Measurements from ENCODE around the gene ZFR2.

The ZFR2 gene

DNA sequence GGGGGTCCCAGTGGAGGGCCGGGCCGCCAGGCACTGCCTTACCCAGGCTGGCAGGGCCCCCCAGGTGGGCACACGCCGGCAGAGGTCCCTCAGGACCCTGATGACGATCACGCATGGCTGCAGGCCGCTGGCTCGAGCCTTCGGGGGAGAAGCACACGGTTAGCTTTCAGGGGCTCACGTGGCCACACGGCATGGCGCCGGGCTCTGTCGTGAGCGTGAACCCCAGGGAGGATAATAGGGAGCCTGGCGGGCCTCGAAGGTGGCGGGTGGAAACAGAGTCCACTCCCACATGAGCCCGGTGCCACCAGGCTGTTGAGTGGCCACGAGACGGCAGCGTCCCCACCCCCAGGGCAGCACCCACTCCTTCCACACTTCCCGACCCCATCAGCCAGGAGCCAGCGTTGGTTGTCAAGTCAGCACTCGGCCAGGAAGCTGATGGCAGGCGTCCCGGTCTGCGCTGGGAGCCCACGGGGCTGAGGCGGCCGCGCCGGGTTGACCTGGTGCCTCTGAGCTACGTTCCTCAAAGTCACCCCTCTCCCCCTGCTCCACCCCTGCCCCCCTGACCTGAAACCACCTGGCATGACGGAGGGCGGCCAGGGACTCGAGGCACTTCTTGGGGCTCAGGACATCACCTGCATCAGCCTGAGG is 58.0 kb downstream of the ZFR2 start:
- no peak for DNase-seq

DNA sequence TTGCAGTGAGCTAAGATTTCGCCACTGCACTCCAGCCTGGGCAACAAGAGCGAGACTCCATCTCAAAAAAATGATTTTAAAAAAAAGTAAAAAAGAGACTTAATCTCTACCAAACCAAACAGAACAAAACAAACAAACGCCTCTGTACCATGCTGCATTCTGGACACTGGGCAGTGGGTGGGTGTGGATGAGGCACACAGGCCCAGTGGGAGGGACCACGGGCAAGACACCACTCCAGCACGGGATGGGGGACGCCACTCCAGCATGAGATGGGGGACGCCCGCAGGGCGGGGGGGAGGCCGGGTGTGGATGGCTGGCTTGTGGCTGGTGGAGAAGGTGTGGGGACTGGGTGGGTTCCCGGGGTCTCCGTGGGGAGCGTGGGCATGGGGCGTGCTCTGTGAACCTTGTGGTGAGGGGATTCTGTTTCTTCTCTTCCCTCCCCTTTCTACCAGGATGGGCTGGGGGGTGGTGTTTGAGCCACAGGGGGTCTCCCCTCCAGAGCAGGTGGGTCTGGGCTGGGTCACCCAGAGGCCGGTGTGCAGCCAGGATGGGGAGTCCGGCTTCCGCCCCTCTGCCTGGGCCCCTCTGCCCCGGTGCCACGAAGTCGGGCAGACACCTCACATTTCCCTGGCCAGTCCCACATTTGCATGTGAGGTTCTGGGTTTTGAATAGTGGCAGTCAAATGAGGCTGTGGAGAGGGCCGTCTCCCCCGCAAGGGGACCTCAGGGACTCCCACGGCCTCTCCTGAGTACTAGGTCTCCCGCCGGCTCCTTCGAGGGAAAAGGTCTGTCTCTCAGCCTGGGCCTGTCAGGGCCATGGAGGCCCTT is 58.7 kb downstream of the ZFR2 start:
- no peak for DNase-seq

DNA sequence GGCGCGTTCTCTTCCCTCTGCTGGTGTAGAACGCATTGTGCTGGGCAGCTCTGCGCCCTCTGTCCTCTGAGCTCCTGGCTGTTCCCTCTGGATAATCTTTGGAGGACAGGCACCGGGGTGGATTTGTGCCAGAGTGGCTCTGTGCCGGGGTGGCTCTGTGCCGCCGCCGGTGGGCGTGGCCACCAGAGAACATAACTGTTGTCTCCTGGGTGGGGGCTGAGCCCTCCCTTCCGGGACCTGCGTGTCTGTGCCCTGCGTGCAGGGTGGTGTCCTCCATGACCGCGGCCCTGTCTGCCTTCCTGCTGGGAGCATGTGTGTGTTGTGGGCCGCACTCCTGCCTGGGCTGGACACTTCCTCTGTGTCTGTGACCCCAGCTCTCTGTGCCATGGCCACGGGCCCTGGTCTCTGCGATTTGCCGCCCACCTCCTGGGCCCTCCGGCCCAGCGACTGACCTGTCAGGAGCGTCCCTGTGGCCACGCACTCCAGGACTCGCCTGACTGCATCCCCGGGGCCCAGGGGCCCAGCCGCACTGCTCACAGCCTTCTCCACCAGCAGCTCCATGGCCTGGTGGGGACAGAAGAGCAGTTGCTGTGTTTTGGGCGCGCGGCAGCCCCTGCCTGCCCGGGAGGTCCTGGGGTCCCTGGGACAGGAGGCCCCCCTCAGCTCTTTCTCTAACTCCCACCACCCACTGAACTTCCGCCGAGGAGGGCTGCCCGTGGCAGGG is 60.3 kb downstream of the ZFR2 start:
- DNase-seq = no peak

DNA sequence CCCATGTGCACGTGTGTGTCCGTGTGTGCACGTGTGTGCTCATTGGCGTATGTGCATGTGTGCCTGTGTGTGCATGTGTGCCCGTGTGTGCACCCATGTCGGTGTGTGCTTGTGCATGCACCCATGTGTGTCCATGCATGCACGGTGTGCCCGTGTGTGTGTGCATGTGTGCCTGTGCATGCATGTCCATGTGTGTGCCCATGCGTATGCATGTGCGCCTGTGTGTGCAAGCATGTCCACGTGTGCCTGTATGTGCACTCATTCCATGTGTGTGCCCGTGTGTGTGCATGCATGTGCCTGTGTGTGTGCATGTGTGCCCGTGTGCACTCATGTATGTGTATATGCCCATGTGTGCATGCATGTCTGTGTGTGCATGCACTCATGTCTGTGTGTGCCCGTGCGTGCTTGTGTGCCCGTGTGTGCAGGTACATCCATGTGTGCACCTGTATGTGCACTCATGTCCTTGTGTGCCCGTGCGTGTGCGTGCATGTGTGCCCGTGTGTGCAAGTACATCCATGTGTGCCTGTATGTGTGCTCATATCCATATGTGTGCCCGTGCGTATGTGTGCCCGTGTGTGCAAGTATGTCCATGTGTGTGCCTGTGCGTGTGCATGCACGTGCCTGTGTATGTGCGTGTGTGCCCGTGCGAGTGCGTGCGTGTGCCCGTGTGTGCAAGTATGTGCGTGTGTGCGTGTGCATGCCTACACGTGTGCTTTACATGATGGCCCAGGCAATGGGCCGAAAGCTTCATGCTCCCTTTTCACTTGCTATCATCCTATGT is 61.1 kb downstream of the ZFR2 start:
- no peak for DNase-seq

DNA sequence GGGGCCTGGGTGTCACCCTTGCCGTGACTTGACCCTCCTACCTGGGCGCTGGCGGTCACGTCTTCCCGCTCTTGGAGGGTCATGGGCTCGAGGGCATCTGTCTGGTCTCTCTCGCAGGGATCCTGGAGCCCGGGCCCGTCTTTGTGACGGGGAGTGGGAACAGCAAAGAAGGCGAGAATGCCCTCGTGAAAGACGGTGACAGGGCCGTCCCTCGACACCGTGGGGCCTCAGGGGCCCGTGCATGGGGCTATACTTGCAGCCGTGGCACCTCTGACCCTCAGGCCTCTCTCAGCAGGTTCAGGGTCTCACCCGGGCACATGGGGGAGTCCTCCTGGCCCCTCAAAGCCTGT is 61.7 kb downstream of the ZFR2 start:
- no peak for DNase-seq

DNA sequence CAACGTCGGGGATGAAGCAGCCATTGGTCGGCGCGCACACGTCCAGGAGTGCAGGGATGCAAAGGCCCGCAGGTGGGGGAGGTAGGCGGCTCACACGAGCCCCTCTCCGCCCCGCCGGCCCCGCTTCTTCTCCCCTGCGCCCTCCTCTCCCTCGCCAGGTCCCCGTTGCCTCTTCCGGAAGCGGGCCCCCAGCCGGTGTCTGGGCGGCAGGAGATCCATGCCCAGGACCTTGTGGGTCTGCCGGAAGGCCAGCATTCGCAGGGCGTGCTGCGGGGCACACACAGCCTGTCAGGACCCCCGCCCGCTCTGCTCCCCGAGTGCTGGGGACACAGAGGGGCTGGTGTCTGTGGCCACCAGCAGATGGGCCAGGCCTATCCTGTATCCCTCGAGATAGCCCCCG is 63.0 kb downstream of the ZFR2 start:
- no peak for DNase-seq

DNA sequence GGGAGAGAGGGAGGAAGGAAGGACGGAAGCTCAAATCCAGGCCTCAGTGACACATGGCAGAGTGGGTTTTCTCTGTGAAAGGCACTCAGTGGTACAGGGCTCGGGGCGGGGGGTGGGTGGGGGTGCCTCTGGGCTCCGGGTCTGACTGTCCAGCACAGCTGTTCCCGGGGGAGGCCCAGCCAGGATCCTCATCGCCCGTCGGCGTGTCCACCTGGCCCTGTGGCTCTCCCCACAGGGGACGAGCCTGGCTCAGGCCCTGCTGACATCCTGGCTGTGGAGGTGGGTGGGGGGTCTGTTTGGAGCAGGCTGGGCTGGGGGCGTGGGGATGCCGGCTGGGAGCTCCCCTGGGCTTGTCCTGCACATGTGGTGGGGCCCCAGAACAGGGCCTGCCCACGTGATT is 64.4 kb downstream of the ZFR2 start:
- DNase-seq = no peak

DNA sequence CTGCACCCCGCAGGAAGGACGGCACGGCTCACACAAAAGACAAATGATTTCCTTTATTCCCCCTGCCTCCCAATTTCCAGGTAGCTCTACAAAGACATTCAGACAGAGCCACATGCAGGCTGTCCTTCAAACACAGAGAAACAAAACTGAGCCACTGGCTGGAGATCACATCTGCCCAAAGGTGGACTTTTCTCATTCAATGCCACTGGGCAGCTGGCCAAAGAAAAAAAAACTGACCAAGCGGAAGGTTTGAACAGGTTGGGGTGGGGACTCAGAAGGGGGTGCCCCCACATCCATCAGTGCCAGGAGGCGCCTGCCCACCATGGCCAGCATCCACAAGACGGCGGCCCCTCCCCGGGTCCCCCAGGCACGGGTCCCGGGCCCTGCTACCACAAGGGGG is 64.9 kb downstream of the ZFR2 start:
- no peak for DNase-seq

DNA sequence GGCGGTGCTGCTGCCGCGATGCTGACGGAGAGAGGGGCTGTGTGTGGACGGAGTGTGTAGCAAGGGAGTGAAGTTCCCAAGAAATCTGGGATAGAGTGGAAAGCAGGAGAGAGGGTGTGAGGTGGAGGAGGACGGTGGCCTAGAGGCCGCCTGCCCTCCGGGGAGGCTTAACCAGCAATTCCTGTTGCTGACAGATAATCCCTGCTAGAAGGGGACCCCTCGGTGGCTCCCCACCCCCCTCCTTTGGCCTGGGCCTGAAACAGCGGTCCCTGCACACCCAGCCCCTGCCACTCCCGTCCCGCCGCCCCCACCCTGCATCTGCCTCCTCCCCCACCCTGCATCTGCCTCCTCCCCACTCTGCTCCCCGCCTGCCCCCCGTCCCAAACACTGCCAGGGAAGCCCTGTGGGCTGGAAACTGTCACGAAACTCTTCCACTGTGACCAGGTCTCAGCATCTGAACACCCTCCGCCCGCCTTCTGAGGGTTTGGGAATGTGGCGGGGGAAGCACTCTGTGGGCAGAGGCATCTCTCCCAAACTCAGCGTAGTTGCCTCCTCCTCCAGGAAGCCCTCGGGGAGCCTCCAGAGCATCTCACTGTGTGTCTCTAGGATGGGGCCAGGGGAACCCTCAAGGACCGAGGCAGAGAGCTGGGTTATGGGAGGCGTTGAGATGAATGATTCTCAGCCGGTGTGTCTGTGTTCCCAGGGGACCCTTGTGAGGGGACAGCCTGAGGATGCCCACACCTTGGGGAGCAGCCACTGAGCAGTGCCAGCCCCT is 65.5 kb downstream of the ZFR2 start:
- no peak for DNase-seq

DNA sequence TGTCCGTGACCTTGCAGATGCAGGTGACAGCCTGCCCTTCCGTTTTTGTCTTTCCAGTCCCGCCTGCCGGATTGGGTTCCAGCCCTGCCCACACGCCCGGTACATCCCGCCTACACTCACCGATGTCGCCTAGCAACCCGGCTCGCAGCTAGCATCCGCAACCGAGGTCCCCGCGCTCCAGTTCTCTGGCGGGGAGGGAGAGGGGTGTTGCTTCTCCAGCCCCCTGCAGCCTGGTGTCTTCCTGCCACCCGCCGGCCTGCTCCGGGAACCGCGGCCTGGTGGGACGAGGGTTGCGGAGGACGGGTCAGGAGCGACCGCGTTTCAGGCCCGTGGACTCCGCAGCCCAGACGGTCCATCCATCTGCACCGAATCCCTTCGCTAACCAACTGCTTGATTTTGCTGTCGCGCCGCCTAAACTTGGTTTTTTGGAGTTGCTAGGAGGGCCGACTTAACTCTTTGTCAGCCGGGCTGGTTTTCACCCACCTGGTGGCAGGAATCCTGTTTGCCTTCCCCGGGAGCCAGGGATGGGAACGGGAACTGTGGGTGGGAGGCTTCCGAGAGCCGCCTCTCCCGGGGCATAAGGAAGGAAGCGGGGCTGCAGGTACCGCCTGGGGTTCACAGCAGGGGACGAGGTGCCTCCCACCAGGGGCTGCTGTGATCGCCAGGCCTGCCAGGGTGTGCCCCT is 67.3 kb downstream of the ZFR2 start:
- no peak for DNase-seq

DNA sequence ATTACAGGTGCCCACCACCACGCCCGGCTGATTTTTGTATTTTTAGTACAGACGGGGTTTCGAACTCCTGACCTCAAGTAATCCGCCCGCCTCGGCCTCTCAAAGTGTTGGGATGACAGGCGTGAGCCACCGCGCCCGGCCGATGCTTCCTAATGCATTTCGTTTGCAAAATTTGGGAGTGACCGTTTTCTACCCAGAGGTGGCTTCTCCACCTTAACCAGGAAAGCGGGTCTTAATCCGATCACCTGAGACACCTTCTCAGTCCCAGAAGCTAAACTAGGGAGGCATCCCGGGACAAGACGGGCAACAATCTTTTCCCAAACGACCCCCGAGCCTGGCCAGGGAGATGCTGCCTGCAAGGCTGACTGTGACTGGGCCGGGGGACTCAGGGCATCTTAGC is 67.8 kb downstream of the ZFR2 start:
- no peak for DNase-seq

DNA sequence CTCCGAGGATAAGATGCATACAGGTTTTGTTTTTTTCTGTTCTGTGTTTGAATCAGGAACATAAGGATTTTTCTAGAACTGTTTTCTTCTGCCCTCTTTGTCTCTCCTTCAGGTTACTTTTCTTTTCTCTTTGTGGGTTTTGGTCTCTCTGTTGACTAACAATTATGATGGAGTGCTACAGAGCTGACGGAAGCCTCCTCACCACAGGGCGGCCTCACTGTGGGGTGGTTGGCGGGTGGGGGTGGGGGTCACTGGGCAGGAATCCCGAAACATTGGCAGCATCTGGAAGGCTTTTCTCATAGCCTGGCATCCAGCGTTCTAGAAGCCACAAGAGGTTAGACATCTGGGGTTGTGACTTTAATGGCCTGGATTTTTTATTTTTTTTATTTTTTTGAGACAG is 70.7 kb downstream of the ZFR2 start:
- no peak for DNase-seq

DNA sequence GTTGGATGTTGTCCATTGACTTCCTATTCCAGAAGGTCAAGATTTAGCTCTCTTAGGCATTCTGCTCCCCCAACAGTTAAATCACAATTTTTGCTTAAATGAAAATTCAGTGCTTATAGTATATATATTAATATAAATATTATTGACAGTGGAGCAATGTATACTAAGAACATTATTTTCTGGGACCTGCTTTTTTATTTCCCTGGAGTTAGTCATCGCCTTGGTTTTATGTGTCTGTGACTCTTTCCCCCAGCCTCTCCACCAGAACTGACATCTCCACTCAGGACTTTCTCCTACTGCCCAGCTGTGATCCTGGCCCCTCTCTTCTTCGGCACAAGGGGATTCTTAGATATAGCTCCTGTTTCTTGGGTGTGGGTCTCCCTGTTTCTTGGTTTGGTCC is 72.5 kb downstream of the ZFR2 start:
- DNase-seq = no peak

DNA sequence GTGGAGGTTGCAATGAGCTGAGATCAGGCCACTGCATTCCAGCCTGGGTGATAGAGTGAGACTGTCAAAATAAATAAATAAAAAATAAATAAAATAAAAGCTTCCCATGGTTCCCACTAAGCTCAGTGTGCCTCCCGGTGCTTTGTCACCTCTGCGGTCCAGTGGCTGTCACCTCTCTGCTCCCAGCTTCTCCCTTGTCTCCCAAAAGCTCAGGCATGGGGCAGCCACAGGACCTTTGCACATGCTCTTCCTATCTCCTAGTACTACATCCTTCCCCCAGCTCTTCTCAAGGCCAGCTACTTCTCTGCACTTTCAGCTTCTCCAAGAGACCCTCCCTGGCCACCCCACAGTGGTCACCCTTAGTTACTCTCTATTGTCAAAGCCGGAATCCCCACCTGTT is 75.0 kb downstream of the ZFR2 start:
- DNase-seq = no peak

DNA sequence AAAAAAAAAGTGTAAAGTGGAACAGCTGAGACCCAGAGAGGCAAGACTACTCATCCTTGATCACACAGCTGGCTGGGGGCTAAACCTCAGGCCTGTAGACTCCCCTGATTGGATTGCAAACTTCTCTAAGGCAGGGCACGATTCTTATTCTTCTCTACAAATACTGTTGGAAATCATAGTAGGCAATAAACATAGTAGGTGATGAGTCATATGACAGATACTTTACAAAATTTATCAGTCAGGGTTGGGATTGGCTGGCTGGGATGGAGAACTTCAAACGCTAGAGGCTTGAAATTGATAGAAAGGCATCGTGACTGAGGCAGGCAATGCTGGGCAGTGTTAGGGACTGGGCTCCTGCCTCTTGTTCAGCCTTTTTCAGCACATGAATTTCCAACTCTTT is 76.7 kb downstream of the ZFR2 start:
- DNase-seq = no peak

DNA sequence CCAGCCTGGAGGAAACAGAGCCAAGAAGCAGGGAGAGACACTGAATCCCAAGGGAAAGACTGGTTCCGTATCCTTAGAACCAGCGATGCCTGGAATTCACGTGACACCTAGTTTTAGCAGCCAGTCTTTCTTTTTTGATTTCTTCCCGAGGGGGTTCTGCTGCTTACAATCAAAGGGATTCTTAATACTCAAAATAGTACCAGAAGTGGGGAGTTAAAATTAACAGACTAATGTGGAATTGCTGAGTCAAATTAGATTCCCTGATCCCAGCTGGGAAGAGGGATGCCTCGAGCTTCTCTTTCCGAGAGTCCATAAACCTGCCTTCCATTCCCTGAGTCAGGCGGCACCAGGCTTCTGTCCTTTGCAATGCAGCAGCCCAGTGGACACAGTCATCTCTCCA is 77.9 kb downstream of the ZFR2 start:
- no peak for DNase-seq

DNA sequence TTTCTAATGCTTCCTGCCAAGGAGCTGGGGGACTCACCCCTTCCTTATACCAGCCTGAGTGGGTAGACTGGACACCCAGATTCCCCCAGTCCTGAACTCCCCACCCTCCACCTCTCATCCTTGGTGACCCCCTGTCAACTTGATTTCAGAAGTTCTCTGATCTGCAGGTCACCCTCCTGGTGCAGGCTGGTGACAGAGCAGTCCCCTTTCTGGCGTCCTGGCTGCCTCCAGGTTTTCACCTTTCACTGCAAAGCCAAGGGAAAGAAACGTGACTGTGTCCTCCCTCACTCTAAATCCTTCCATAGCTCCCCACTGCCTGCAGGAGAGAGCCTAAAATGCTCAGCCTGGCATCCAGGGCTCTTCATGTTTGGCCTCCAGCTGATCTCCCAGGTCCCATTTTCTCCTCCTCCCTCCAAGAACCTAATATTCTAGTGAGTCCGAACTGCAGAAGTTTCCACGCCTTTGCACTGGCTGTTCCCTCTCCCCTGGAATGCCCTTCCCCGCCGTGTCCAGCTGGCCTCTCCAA is 78.6 kb downstream of the ZFR2 start:
- DNase-seq = no peak

DNA sequence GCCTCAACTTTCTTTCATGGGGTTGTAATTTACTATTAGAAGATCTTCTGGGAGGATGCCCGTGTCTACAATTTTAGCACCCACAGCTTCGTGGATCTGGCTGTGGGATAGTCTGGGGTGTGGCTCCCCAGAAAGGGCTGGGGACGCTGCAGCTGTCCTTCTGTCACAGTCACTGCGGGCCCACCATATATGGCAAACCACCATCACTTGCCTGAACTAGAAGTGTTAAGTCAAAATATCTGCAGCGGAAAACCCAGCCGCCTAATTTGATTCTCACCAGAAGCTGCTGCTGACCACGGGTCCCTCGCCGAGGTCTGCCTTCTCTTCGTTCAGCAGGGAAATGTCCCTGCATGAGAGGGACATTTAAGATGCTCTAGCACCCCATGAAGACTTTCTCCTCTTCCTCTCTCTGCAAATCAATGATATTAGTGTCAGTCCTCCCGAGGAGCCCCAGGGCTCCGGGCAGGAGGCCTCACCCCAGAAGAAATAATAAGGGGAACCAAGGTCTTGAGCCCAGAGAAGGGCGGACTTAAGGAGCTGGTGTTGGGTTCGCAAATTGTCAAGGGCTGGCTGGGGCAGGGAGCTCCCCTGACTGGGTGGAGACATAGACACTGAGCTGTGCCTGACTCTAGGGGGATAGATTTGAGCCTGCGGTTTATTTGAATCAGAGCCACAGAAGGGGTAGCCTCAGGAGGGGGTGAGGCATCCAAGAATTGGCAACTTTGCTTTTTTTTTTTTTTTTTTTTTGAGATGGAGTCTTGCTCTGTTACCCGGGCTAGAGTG is 79.7 kb downstream of the ZFR2 start:
- DNase-seq = no peak

DNA sequence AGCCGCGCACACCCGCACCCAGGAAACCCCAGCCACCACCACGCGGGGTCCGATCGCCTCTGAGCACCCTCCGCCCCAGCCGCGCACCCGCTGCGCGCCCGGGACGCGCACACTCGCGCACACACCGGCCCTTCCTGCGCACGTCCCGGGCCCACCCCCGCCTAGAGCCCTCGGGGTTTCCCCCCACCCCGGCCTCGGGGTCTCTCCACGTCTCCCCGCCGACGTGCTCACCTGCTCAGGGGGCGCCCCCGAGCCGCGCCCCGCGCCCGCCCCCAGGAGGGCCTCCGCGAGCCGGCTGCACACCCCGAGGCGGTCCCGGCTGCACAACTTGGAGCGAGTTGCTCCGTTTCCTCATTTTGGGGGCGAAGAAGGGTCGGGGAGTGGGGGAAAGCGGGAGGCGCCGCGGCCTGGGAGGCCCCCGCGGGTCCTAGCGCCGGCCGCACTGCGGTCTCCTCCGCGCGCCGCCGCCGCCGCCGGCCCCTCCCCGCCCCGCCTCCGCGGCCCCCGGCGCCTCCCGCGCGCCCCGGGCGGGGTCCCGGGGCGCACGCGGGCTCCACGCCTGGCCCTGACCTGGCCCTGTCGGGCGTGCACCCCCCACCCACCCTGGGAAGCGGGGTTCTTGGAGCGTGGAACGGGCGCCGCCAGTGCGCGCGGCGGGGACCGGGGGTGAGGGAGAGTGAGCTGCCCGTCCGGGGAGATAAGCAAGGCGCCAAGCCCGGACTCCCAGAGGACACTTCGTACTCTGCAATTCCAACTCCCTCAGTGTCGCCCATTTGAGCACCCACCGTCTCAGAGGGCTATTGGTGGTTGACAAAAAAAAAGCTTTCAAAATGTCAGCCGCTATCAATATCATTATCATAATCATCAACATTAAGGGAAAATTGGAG is 82.7 kb downstream of the ZFR2 start, which contains the start of gene MATK:
Gene MATK (minus strand): TSS at position 444 of the 887 bp plus-strand sequence. CDS start 1,246 bp downstream, outside the sequence.
- no peak for DNase-seq

All from NCI-H446 treated with DMSO at 0.1 percent for 48 hours (cell line).